ENCODE results near the gene RBP3. TPM values are rescaled to one million over a fixed set of nuclear protein-coding genes. Genes with fewer than 3 reads are reported as not detected.

The RBP3 gene
- total RNA-seq, 1 experiment from 2014 or later = not detected

GRCh38 chr10:47350671-47351640, 2.8 kb downstream of the RBP3 start:
- no peaks in the 10 kb centered on the region for H3K79me2 ChIP-seq (ENCODE audit: low read depth)
- no peaks in the 10 kb centered on the region for H3K9me2 ChIP-seq (ENCODE audit: insufficient read depth)
- H3F3A ChIP-seq (ENCODE audit: insufficient read depth, low read depth) = no peaks in the 10 kb centered on the region
- H3K4me2 ChIP-seq = no peak overlapping the region
- 0 out of 2 replicates have a peak, but pooled peaks cover 6% of the 10 kb centered on the region for H3K4me1 ChIP-seq (replicated peaks; ENCODE audit: insufficient read depth)
- CTCF ChIA-PET = no interaction called here
- H4K20me1 ChIP-seq (ENCODE audit: insufficient read depth) = no peaks in the 10 kb centered on the region
- H3K4me3 ChIP-seq = no peak overlapping the region
- BruUV-seq (replicated peaks) = no TSS peak
- H3K27me3 ChIP-seq (ENCODE audit: insufficient read depth, low read depth) = no peaks in the 10 kb centered on the region
- H3K36me3 ChIP-seq (ENCODE audit: low read depth) = no peaks in the 10 kb centered on the region
- TF ChIP-seq, protein P1, sequence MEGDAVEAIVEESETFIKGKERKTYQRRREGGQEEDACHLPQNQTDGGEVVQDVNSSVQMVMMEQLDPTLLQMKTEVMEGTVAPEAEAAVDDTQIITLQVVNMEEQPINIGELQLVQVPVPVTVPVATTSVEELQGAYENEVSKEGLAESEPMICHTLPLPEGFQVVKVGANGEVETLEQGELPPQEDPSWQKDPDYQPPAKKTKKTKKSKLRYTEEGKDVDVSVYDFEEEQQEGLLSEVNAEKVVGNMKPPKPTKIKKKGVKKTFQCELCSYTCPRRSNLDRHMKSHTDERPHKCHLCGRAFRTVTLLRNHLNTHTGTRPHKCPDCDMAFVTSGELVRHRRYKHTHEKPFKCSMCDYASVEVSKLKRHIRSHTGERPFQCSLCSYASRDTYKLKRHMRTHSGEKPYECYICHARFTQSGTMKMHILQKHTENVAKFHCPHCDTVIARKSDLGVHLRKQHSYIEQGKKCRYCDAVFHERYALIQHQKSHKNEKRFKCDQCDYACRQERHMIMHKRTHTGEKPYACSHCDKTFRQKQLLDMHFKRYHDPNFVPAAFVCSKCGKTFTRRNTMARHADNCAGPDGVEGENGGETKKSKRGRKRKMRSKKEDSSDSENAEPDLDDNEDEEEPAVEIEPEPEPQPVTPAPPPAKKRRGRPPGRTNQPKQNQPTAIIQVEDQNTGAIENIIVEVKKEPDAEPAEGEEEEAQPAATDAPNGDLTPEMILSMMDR (conservative IDR thresholded peaks at IDR 0.05) = no peak
- no peak for TF ChIP-seq EZH2 (IDR thresholded peaks at IDR 0.05; ENCODE audit: low read depth)
- intact Hi-C loops (cut with micrococcal nuclease; ENCODE audit: unreplicated experiment) = no loop called here
- H3K9me3 ChIP-seq (ENCODE audit: insufficient read depth, low read depth) = no peaks in the 10 kb centered on the region
- no peak for DNase-seq
- H3K27ac ChIP-seq = no peak overlapping the region
- POLR2A ChIA-PET (ENCODE audit: unreplicated experiment) = no interaction called here
- no peak overlapping the region for H2AFZ ChIP-seq

DNA sequence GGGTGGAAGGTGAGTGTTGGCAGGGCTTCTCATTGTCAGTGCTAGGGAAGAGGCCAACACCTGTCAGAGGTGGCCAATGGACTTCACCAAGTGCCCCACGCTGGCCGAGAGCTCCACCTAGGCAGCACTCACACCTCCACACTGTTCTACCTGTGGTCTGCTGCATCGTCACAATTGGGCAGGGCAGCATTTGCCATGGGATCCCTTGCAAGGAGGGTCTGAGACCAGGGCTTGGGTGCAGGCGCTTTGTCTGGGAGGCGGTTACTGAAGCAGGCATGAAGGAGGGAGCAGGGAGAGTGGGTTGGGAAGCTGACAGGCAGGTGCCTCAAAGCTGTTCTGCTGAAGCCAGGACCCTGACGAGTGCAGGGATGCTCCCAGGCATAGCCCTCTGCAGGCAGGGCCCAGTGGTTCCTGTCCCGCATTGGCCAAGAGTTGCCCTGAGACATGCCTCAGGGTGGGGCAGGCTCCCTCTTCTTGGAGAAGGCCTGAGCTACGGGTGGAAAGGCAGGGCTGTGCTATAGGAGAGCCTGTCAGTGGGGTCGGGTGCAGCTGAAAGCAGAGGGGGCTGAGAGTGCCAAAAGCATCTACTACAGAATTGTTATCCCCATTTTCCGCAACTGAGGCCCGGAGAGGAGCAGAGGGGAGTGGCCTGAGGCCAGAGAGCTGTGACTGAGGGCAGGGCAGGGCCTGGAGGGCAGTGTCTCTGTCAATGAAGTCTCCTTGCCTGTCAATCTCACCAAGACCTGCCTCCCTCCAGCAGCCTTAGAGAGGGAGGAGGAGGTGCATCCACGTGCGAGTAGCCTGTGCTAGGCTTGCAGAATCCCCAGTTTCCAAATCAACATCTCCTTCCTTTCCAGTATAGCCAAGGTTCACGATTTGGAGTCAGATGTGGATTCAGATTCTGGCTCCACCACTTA, 4.0 kb downstream of the RBP3 start:
- no peak for DNase-seq
- TF ChIP-seq, protein P1 (conservative IDR thresholded peaks at IDR 0.05) = no peak
- H3K36me3 ChIP-seq (ENCODE audit: low read depth) = no peaks in the 10 kb centered on the region
- no peak overlapping the region for H3K27ac ChIP-seq
- intact Hi-C loops (cut with micrococcal nuclease; ENCODE audit: unreplicated experiment) = no loop called here
- H3K79me2 ChIP-seq (ENCODE audit: low read depth) = no peaks in the 10 kb centered on the region
- no peaks in the 10 kb centered on the region for H3K27me3 ChIP-seq (ENCODE audit: insufficient read depth, low read depth)
- H3K4me3 ChIP-seq = no peak overlapping the region
- BruUV-seq (replicated peaks) = no TSS peak
- H3K9me2 ChIP-seq (ENCODE audit: insufficient read depth) = no peaks in the 10 kb centered on the region
- POLR2A ChIA-PET (ENCODE audit: unreplicated experiment) = no interaction called here
- H4K20me1 ChIP-seq (ENCODE audit: insufficient read depth) = no peaks in the 10 kb centered on the region
- H3K4me2 ChIP-seq = no peak overlapping the region
- CTCF ChIA-PET = no interaction called here
- H3K9me3 ChIP-seq (ENCODE audit: insufficient read depth, low read depth) = no peaks in the 10 kb centered on the region
- no peaks in the 10 kb centered on the region for H3K4me1 ChIP-seq (replicated peaks; ENCODE audit: insufficient read depth)
- no peak overlapping the region for H2AFZ ChIP-seq
- no peaks in the 10 kb centered on the region for H3F3A ChIP-seq (ENCODE audit: insufficient read depth, low read depth)

- Histone ChIP-seq H3K27ac (no peak overlapping the region), H3K4me3 (no peak overlapping the region), H3K36me3 (ENCODE audit: low read depth) (no peaks in the 10 kb centered on the region), H3K9me2 (ENCODE audit: insufficient read depth) (no peaks in the 10 kb centered on the region), H3K9me3 (ENCODE audit: insufficient read depth, low read depth) (no peaks in the 10 kb centered on the region), H4K20me1 (ENCODE audit: insufficient read depth) (no peaks in the 10 kb centered on the region), H3K79me2 (ENCODE audit: low read depth) (no peaks in the 10 kb centered on the region), H3K27me3 (ENCODE audit: insufficient read depth, low read depth) (no peaks in the 10 kb centered on the region), H3F3A (ENCODE audit: insufficient read depth, low read depth) (no peaks in the 10 kb centered on the region), H3K4me1 (replicated peaks; ENCODE audit: insufficient read depth) (no peaks in the 10 kb centered on the region), H2AFZ (no peak overlapping the region), H3K4me2 (no peak overlapping the region)
- intact Hi-C loops (cut with micrococcal nuclease; ENCODE audit: unreplicated experiment) = no loop called here
- TF ChIP-seq, protein P1 (conservative IDR thresholded peaks at IDR 0.05) = no peak
- no peak for TF ChIP-seq EZH2 (IDR thresholded peaks at IDR 0.05; ENCODE audit: low read depth)
- ChIA-PET CTCF (no interaction called here), POLR2A (ENCODE audit: unreplicated experiment) (interaction anchor here (0.6 kb wide), 1 partner anchor 64 kb away, joined by 3 read pairs; no protein-coding TSS in a partner anchor)
- DNase-seq = no peak
- no TSS peak for BruUV-seq (replicated peaks)
Observed at GRCh38 chr10:47353351-47353750, 5.2 kb downstream of the RBP3 start.
